SKM-1 treated with dmso at 0.1 percent for 144 hours (cell line): ENCODE results near the gene CCDC185.
"Not testable (repeated sequence)": the region's sequence is repeated elsewhere in the genome, so short reads cannot be mapped to it uniquely, and the experiment has no call there.

Experiments
- DNase-seq: peaks from one replicate; lab custom pipeline; 2025; ENCODE audit not compliant: unreplicated experiment; lab: John Stamatoyannopoulos, UW

CCDC185 gene

DNA sequence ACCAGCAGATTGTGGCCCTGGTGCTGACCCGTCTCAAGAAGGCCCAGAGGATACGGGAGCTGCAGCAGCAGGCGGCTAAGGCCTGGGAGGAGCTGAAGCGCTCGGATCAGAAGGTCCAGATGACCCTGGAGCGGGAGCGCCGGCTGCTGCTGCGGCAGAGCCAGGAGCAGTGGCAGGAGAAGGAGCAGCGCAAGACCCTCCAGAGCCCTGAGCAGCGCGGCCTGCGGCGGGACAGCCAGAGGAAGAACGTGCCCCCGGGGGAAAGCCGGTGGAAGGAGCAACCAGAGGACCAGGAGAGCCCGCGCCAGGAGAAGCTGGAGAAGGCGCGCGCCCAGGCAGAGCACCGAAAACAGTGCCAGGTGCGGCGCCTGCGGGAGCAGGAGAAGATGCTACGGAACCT lies 1.0 kb downstream of the CCDC185 start:
- DNase-seq = no peak

DNA sequence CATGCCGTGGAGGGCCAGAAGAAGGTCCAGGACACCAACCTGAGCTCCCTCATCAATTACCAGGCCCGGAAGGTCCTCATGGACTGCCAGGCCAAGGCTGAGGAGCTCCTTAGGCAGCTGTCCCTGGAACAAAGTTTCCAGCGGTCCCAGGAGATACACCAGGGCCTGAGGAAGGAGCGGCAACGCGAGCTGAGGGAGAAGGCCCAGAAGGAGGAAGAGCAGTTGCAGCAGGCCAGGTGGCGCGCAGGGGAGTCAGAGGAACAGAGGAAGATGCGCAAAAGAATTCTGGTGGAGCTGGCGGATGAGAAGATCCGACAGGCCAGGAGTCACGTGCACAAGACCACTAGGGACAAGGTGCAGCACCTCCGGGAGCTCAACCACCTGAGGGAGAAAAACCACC lies 1.5 kb downstream of the CCDC185 start:
- no peak for DNase-seq

- not testable (repeated sequence) for DNase-seq
Observed at GRCh38 chr1:223399393-223399792, 6.2 kb downstream of the CCDC185 start.

DNA sequence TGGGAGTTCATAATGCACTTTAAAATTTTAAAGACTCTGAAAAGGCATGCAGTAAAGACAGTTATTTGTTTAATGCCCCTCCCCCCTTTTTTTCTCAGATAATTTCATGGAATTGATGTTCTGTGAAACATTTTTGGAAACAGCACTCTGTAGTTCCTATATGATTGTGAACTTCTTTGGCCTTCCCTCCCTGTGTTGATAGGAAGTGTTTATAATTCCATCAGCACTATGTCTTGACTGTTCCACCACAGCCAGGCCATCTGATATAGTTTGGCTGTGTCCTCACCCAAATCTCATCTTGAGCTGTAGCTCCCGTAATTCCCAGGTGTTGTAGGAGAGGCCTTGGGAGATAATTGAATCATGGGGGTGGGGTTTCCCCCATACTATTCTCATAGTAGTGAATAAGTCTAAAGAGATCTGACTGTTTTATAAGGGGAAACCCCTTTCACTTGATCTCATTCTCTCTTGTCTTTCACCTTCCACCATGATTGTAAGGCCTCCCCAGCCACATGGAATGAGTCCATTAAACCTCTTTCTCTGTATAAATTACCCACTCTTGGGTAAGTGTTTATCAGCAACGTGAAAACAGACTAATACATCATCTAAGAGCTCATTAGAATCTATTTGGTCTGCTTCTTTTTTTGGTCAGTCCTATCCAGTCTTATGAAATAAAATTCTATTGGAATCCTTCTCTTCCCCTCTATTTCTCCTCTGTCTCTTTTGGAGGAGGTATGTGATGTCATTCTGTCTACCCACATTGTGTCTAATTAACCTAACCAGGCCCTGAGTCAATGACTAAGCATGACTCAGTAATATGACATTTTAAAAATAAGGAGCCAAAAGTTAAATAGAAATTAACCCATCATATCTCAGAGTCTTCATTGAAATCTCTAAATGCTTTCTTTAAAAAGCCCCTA lies 8.9 kb downstream of the CCDC185 start:
- no peak for DNase-seq

GRCh38 chr1:223402790-223403142 lies 9.6 kb downstream of the CCDC185 start:
- no peak for DNase-seq

DNA sequence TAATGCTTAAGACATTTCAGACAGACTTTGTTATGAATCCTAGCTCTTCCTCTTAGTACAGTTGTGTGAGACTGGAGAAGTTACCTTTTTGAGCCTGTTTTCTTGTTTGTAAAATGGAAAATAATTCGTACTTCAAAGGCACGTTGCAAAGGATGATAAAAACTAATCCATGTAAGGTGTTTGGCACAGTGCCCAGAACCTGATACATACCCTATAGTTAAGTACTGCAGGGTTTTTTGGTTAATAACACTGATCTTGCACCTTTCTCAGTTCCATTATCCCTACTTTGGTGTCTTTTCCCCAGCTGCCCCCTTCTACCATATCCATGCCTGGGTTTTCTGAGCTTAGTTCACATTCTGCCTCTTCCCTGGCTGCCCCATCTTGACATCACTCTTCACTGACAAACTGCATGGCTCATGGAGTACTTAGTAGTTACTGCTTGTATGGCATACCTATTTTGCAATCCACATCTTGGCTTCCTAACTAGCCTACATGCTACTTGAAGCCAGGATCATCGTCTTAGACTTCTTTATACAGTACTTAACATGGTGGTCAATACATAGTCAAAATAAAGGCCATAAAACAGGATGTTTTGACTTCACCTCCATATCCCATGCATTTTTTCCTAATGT lies 10.1 kb downstream of the CCDC185 start:
- DNase-seq = no peak

- no peak for DNase-seq
Observed at GRCh38 chr1:223405507-223405906, 12.3 kb downstream of the CCDC185 start.

DNA sequence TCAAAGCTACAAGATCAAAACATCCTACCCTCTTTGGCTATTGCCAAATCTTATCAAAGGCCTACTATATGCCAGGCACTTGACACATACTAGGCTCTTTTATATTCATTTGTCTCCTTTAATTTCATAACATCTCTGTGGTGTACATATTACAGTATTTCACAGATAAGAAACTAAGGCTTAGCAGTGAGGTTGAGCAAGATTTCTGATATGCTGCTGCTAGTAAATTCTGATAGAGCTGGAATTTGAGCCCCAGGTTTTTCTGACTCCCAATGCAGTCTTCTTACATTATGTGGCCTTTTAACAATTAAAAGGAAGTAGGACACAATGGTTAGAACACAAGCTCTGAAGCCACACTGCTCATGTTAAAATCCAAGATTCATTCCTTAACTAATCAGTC lies 16.8 kb downstream of the CCDC185 start:
- DNase-seq = no peak

DNA sequence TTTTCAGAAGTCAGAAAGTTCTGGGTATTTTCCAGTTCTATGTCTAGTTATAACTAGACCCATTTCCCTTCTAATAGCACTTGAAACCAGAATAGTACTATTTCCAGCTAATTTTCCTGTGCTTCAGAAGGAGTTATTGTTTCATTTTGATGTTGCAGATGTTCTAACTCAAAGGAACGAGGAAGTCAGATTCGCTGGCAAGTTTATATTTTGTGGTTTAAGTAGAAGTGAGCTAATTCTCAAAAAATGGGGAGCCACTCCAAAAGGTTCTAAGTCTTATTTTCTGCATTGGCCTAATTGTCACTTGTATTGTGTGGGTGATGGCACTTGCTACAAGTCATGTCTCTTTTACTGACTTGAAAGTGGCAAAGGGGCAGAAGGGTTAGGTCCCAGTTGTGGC lies 18.1 kb downstream of the CCDC185 start:
- no peak for DNase-seq

- no peak for DNase-seq
Observed at GRCh38 chr1:223411710-223412109, 18.5 kb downstream of the CCDC185 start.

- no peak for DNase-seq
Observed at GRCh38 chr1:223413216-223413615, 20.0 kb downstream of the CCDC185 start.

GRCh38 chr1:223417444-223417843 lies 24.2 kb downstream of the CCDC185 start:
- no peak for DNase-seq

- DNase-seq = no peak
Observed at GRCh38 chr1:223417903-223418663, 24.9 kb downstream of the CCDC185 start.

GRCh38 chr1:223419115-223419514 lies 25.9 kb downstream of the CCDC185 start:
- no peak for DNase-seq

- DNase-seq = no peak
Observed at GRCh38 chr1:223419561-223419960, 26.3 kb downstream of the CCDC185 start.

- no peak for DNase-seq
Observed at GRCh38 chr1:223421025-223421424, 27.8 kb downstream of the CCDC185 start.

- DNase-seq = no peak
Observed at GRCh38 chr1:223421676-223422075, 28.5 kb downstream of the CCDC185 start.

- no peak for DNase-seq
Observed at GRCh38 chr1:223422911-223423310, 29.7 kb downstream of the CCDC185 start.

GRCh38 chr1:223423641-223424233 lies 30.5 kb downstream of the CCDC185 start:
- no peak for DNase-seq

- no peak for DNase-seq
Observed at GRCh38 chr1:223425550-223425949, 32.3 kb downstream of the CCDC185 start.

GRCh38 chr1:223426936-223427335 lies 33.7 kb downstream of the CCDC185 start:
- no peak for DNase-seq
